ENCODE results near the gene BIRC2. TPM values are rescaled to one million over a fixed set of nuclear protein-coding genes. Genes with fewer than 3 reads are reported as not detected.

The BIRC2 gene
- polyA plus RNA-seq, 2 of the 4 experiments (the other 2 are of a cell fraction) = 24.2 to 60.4 TPM

- ATAC-seq = peak in 1 of 2 experiments; percentile 24; a peak in 1 of 6 replicates
- 84% methylated on average over 4 of the region's 4 CpGs for WGBS (ENCODE audit: missing lambda C conversion rate)
- TF ChIP-seq POLR2A (IDR thresholded peaks at IDR 0.05; ENCODE audit: low read length) = no peak
- TF ChIP-seq PBX3 (IDR thresholded peaks at IDR 0.05) = no peak
- no peak for TF ChIP-seq CTCF (IDR thresholded peaks at IDR 0.05)
- TF ChIP-seq KDM5A (IDR thresholded peaks at IDR 0.05) = no peak
- TF ChIP-seq CBX2 (IDR thresholded peaks at IDR 0.05; ENCODE audit: borderline replicate concordance, low read depth) = no peak
- TF ChIP-seq USF2 (IDR thresholded peaks at IDR 0.05) = no peak
- POLR2A ChIA-PET = no interaction called here
- Histone ChIP-seq H3K27ac (no peak overlapping the region), H3K9me3 (0 out of 3 replicates have a peak, but pooled peaks cover 7% of the 10 kb centered on the region), H3K4me1 (peaks cover 23% of the 10 kb centered on the region), H3K4me2 (no peak overlapping the region), H3K4me3 (no peak overlapping the region)
- FAIRE-seq = no peak
- CTCF ChIA-PET = interaction anchor here (0.6 to 1.8 kb wide), 4 partner anchors 73 to 416 kb away, joined by 3 to 7 read pairs (median 4); no protein-coding TSS in a partner anchor
- DNase-seq (ENCODE audit: low read depth in 1 of 2, low spot score in 1 of 2) = no peak
Measured at GRCh38 chr11:102422817-102423712, 76.1 kb downstream of the BIRC2 start.

GRCh38 chr11:102423936-102424335 lies 76.9 kb downstream of the BIRC2 start:
- no peak for FAIRE-seq
- ChIA-PET POLR2A (no interaction called here), CTCF (interaction anchor here (1.4 kb wide), 2 partner anchors 72 to 310 kb away, joined by 3 to 4 read pairs; no protein-coding TSS in a partner anchor)
- Histone ChIP-seq H3K4me3 (no peak overlapping the region), H3K27ac (no peak overlapping the region), H3K9me3 (no peaks in the 10 kb centered on the region), H3K4me1 (peaks cover 23% of the 10 kb centered on the region), H3K4me2 (no peak overlapping the region)
- ATAC-seq = no peak
- no peak for TF ChIP-seq EP300 (IDR thresholded peaks at IDR 0.05)
- TF ChIP-seq PBX3 (IDR thresholded peaks at IDR 0.05) = no peak
- TF ChIP-seq SMC3 (IDR thresholded peaks at IDR 0.05) = no peak
- no peak for TF ChIP-seq REST (IDR thresholded peaks at IDR 0.05)
- no peak for TF ChIP-seq CBX8 (IDR thresholded peaks at IDR 0.05)
- TF ChIP-seq GATA3 (IDR thresholded peaks at IDR 0.05; ENCODE audit: borderline replicate concordance) = no peak
- TF ChIP-seq RCOR1 (IDR thresholded peaks at IDR 0.05; ENCODE audit: low read depth, low read length) = no peak
- no peak for TF ChIP-seq CHD2 (IDR thresholded peaks at IDR 0.05; ENCODE audit: low read length, partially characterized antibody)
- TF ChIP-seq HDAC2 (IDR thresholded peaks at IDR 0.05) = no peak
- TF ChIP-seq HOXA7 (CRISPR knock-in tag; IDR thresholded peaks at IDR 0.05) = no peak
- no peak for TF ChIP-seq NPAS2 (CRISPR knock-in tag; IDR thresholded peaks at IDR 0.05; ENCODE audit: borderline replicate concordance)
- no peak for TF ChIP-seq CTCF (IDR thresholded peaks at IDR 0.05)
- TF ChIP-seq KDM5A (IDR thresholded peaks at IDR 0.05) = no peak
- WGBS (ENCODE audit: missing lambda C conversion rate) = 91% methylated on average over 1 of the region's 1 CpG
- DNase-seq (ENCODE audit: low read depth in 1 of 2, low spot score in 1 of 2) = no peak

All from A549 (cell line).